ENCODE data around the gene RASGRP4.
"Not testable (repeated sequence)": the region's sequence is repeated elsewhere in the genome, so short reads cannot be mapped to it uniquely, and the experiment has no call there.

Gene RASGRP4

GRCh38 chr19:38430931-38431330, 4.9 kb upstream of the RASGRP4 start:
- DNase-seq (ENCODE audit: low read depth in 2 of 2) = no peak
- TF ChIP-seq CTCF (IDR thresholded peaks at IDR 0.05; ENCODE audit: low read depth, low read length) = no peak
- no peak overlapping the region for H3K4me3 ChIP-seq (replicated peaks in 1 of 2; ENCODE audit: low read depth in 2 of 2, low read length in 2 of 2)

- TF ChIP-seq CTCF (IDR thresholded peaks at IDR 0.05; ENCODE audit: low read depth, low read length) = no peak
- DNase-seq (ENCODE audit: low read depth in 2 of 2) = no peak
- no peak overlapping the region for H3K4me3 ChIP-seq (replicated peaks in 1 of 2; ENCODE audit: low read depth in 2 of 2, low read length in 2 of 2)
Measured at GRCh38 chr19:38429811-38430156, 3.8 kb upstream of the RASGRP4 start.

- no peak for DNase-seq (ENCODE audit: low read depth in 2 of 2)
- no peak for TF ChIP-seq CTCF (IDR thresholded peaks at IDR 0.05; ENCODE audit: low read depth, low read length)
Measured at GRCh38 chr19:38429055-38429810, 3.2 kb upstream of the RASGRP4 start.

GRCh38 chr19:38427035-38427677, 1.1 kb upstream of the RASGRP4 start:
- not testable (repeated sequence) for DNase-seq (ENCODE audit: low read depth in 2 of 2); H3K4me3 ChIP-seq (replicated peaks in 1 of 2; ENCODE audit: low read depth in 2 of 2, low read length in 2 of 2)

More at GRCh38 chr19:38429055-38429810, 3.2 kb upstream of the RASGRP4 start:
- no peak overlapping the region for H3K4me3 ChIP-seq (replicated peaks in 1 of 2; ENCODE audit: low read depth in 2 of 2, low read length in 2 of 2)

- no peak for DNase-seq (ENCODE audit: low read depth in 2 of 2)
- no peak for TF ChIP-seq CTCF (IDR thresholded peaks at IDR 0.05; ENCODE audit: low read depth, low read length)
- H3K4me3 ChIP-seq (replicated peaks in 1 of 2; ENCODE audit: low read depth in 2 of 2, low read length in 2 of 2) = no peak overlapping the region
Measured at GRCh38 chr19:38425222-38425809, 703 bp downstream of the RASGRP4 start.

GRCh38 chr19:38424272-38424671, 1.7 kb downstream of the RASGRP4 start:
- no peak for TF ChIP-seq CTCF (IDR thresholded peaks at IDR 0.05; ENCODE audit: low read depth, low read length)
- no peak for DNase-seq (ENCODE audit: low read depth in 2 of 2)
- no peak overlapping the region for H3K4me3 ChIP-seq (replicated peaks in 1 of 2; ENCODE audit: low read depth in 2 of 2, low read length in 2 of 2)

GRCh38 chr19:38422438-38422837, 3.6 kb downstream of the RASGRP4 start:
- TF ChIP-seq CTCF (IDR thresholded peaks at IDR 0.05; ENCODE audit: low read depth, low read length) = no peak
- no peak for DNase-seq (ENCODE audit: low read depth in 2 of 2)

More at GRCh38 chr19:38422438-38422837, 3.6 kb downstream of the RASGRP4 start:
- no peak overlapping the region for H3K4me3 ChIP-seq (replicated peaks in 1 of 2; ENCODE audit: low read depth in 2 of 2, low read length in 2 of 2)

Measured in cardiac fibroblast (primary cell).